ACHN (cell line): ENCODE data around the gene DCAF4L1.
A peak's percentile ranks its signal among the peaks of the same experiment; 100 is the strongest.

Experiments used
- DNase-seq: peaks from one replicate; pipeline ENCODE4 v3.0.0-alpha.2; 2015
- in situ Hi-C: cut with HindIII; loops from 2 replicates; pipeline ENCODE4 v1.10.0; 2017; ENCODE audit warnings: low sequenced_read_pairs, low pct_ligation_motif_present, low pct_unique_long_range_greater_than_20kb

DCAF4L1 gene

GRCh38 chr4:41982716-41983115 is 1.2 kb downstream of the DCAF4L1 start:
- DNase-seq = no peak
- in situ Hi-C loops = no loop called here

- no peak for DNase-seq
- in situ Hi-C loops = no loop called here
These were observed 3.6 kb downstream of the DCAF4L1 start for GRCh38 chr4:41985151-41985550.

DNA sequence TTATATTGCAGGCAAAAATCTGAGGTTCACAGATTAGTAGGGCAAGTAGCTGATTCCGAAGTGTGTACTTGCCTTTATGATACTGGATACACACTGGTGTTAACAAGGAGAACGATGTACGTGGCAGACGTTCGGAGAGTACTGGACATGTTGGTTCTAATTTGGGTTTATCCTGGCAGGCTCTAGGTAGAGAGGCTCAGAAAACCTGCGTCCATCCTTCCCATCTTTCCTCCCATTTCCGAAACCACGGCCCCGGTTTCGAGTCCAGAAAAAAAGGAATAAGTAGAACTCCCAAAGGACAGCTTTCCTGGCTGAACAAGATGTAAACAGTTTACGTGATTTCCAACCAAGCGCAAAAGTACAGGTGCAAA is 8.4 kb downstream of the DCAF4L1 start:
- no peak for DNase-seq
- in situ Hi-C loops = no loop called here

- in situ Hi-C loops = no loop called here
- DNase-seq = peak; percentile 92
These were observed 9.0 kb downstream of the DCAF4L1 start, which contains the start of gene SLC30A9 for GRCh38 chr4:41990365-41991111. TSS of gene SLC30A9 (plus strand) at chr4:41990530. CDS start at chr4:41990652, 122 bp downstream.

DNA sequence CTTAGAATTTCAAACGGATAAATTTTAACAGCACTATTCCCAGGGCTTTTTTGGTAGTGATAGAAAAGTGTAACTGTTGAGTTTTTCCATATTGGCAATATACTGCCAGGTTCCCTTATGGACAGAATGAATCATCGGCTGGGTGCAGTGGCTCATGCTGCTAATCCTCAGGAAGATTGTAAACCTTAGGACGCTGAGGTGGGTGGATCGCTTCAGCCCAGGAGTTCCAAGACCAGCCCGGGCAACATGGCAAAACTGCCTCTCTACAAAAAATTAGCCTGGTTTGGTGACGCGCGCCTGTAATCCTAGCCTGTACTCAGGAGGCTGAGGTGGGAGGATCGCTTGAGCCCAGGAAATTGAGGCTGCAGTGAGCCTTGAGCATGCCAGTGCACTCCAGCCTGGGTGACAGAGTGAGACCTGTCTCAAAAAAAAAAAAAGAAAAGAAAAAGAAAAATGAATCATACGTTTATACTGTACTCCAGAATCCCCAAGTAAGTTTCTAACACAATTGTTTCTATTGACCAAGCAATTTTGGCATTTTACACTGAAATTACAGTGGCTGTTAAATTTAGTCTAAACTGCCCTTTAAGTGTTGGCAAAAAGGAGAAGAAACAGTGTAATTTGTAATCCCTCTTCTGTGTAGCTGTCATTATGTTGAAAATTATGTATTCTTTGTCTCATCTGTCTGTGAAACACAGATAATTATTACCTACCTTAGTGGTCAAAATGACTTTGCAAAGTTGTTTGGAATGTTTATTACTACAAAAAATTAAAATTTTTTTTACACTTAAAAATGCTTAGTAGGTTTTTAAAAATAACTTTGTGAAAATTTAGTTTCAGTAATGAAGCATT is 10.6 kb downstream of the DCAF4L1 start:
- peak; percentile 12 for DNase-seq
- in situ Hi-C loops = no loop called here

DNA sequence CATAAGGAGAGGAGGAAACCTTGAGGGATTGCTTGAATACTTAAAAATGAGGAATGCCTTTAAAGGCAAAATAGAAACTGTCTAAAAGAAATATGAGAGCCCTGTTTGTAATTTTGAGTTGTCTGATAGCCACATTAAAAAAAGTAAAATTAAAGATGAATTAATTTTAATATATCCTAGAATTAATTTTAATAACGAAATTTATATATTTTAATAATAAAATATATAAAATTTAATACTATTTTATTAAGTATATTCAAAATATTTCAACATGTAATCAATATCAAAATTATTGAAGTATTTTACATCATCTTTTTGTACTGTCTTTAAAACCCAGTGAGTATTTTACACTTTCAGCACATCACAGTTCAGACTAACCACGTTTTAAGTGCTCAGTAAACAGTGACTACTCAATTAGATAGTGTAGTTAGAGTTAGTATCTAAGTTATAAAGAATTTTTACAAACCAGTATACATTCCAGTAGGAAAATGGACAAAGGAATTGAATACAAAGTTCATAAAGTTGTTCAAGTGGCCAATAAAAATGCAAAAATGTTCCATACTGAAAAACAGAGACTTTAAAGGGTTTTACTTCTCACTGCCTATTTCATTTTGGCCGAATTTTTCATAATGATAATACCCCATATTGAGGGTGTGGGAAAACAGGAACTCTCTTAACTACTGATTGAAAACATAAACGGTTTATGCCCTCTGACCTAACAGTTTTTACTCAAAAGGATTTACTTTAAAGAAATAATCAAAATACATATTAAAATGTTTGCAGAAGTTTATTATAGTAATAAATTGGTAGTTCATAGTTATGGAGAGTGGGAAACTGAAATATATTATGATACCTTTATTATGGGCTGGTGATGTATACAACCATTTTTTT is 11.7 kb downstream of the DCAF4L1 start:
- in situ Hi-C loops = no loop called here
- DNase-seq = no peak

GRCh38 chr4:41994461-41994985 is 13.0 kb downstream of the DCAF4L1 start:
- DNase-seq = no peak
- in situ Hi-C loops = no loop called here

DNA sequence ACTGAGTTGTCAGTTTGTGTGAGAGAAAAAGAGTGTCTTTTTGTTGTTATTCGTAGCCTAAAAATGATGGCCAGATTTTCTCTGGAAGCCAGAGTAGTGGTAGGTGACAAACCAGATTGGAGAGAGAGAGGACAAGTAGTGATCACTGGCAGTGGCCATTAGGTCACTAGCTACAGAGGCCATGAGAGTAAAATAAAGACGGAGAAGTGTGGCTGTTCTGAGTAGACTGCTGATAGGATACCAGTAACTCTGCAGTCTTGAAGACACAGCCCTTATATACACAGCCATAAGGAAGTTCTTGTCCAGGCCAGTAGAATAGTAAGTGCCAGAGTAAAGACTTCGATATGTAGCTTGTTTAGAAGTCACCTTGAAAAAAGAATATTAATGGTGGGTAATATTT is 16.5 kb downstream of the DCAF4L1 start:
- in situ Hi-C loops = no loop called here
- DNase-seq = no peak

GRCh38 chr4:41999321-41999720 is 17.8 kb downstream of the DCAF4L1 start:
- in situ Hi-C loops = no loop called here
- DNase-seq = no peak

- in situ Hi-C loops = no loop called here
- no peak for DNase-seq
These were observed 26.6 kb downstream of the DCAF4L1 start for GRCh38 chr4:42008011-42008786.

DNA sequence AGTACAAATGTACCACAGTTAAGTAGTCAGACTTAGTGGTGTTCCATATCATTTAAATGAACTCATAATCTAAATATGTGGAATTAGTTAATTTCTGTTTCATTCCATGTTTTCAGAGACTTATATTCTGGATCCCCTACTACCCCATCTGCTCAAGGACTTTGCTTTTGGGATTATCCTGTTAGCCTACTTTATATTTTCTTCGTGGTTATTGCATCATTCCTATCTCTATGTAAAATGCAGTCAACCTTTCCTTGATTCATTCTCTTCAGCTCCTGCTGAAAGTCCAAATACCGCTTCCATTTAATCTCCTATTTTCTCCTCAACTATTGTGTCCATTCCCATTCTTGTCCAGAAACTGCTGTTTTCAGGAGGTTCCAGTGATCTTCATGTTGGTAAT is 33.9 kb downstream of the DCAF4L1 start:
- DNase-seq = no peak
- in situ Hi-C loops = no loop called here

DNA sequence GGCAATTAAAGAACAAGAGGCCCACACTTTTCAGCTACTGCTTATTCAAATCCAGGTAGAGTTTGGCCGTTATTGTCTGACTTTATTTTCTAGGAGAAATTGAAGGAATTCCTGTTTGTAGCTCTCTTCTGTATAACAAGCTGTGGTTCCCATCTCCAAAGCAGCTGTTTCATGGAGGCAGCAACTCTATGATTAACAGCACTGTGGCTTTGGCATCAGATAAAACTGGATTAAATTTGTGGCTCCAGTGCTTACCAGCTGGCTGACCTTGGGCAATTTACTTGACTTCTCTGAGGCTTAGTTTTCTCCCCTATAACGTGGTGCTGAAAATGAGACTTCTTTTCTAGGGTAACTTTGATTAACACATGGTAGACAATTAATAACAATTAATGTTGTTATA is 36.9 kb downstream of the DCAF4L1 start:
- no peak for DNase-seq
- in situ Hi-C loops = no loop called here
